Measurements from ENCODE around the gene PRKD2. TPM values are rescaled to one million over a fixed set of nuclear protein-coding genes. Genes with fewer than 3 reads are reported as not detected.

PRKD2 gene
- total RNA-seq, 1 donor from 2014 or later: 69.3 TPM

DNA sequence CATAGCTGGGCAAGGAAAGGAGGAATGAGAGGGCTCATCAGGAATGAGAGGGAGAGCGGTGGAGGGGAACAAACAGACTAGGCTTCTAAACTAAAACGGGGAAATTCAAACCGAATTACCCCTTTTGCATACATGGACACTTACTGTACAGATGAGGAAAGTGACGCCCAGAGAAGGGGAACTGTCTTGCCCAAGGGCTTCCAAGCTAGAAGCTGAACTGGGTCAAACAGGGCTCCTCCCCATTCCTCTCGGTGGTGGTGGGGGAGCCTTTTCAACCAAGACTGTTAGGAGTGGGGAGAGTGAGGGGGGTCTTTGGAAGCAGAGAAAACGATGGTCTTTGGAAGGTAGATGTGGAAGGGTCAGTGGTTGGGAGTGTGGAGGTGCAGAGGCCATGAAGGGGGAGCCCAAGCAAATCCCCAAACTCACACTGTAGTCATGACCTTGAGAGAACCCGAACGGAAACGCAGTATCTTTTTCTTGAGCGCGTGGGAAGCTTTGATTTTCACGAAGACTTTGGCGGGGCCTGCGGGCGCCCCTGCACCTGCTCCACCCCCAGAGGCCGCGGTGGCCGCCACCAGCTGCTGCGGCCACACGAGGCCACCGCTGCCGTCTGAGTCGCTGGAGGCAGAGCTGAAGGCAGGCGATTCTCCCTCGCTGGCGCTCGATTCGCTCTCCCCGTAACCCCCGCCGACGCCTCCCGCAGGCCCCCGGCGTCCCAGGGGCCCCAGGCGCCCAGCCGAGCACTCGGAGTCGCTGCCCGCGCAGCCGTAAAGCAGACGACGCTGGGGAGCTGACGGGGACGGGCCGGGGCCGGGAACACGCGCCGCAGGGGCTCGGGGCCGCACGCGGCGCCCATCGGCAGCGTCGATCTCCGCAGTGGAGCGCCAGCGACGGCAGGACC, 68.6 kb downstream of the PRKD2 start:
- Mint-ChIP-seq H3K36me3 (ENCODE audit: insufficient read depth) (peaks cover 10% of the 10 kb centered on the region), H3K27me3 (peaks cover 59% of the 10 kb centered on the region), H3K4me1 (ENCODE audit: low read depth) (no peaks in the 10 kb centered on the region), H3K9me3 (ENCODE audit: low read depth) (peaks cover 6% of the 10 kb centered on the region), H3K27ac (peak overlapping the region; percentile 67), H3K4me3 (ENCODE audit: low read depth) (no peak overlapping the region)
- no peak for DNase-seq (ENCODE audit: low spot score, unreplicated experiment)
- TF ChIP-seq, protein P1, sequence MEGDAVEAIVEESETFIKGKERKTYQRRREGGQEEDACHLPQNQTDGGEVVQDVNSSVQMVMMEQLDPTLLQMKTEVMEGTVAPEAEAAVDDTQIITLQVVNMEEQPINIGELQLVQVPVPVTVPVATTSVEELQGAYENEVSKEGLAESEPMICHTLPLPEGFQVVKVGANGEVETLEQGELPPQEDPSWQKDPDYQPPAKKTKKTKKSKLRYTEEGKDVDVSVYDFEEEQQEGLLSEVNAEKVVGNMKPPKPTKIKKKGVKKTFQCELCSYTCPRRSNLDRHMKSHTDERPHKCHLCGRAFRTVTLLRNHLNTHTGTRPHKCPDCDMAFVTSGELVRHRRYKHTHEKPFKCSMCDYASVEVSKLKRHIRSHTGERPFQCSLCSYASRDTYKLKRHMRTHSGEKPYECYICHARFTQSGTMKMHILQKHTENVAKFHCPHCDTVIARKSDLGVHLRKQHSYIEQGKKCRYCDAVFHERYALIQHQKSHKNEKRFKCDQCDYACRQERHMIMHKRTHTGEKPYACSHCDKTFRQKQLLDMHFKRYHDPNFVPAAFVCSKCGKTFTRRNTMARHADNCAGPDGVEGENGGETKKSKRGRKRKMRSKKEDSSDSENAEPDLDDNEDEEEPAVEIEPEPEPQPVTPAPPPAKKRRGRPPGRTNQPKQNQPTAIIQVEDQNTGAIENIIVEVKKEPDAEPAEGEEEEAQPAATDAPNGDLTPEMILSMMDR (IDR thresholded peaks at IDR 0.05; ENCODE audit: unreplicated experiment): no peak

DNA sequence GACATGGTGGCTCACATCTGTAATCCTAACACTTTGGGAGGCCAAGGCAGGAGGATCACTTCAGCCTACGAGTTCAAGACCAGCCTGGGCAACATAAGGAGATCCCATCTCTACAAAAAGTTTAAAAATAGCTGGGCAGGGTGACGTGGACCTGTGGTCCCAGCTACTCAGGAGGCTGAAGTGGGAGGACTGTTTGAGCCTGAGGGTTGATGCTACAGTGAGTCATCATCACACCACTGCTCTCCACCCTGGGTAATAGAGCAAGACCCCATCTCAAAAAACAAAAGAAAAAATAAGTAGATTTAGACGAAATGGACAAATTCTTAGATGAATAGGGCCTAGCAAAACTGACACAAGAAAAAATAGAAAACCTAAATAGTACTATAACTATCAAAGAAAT, 70.5 kb downstream of the PRKD2 start:
- Mint-ChIP-seq H3K27me3 (peaks cover 63% of the 10 kb centered on the region), H3K9me3 (ENCODE audit: low read depth) (peaks cover 6% of the 10 kb centered on the region), H3K36me3 (ENCODE audit: insufficient read depth) (peaks cover 10% of the 10 kb centered on the region), H3K4me3 (ENCODE audit: low read depth) (no peak overlapping the region), H3K27ac (no peak overlapping the region), H3K4me1 (ENCODE audit: low read depth) (no peaks in the 10 kb centered on the region)
- TF ChIP-seq, protein P1 (IDR thresholded peaks at IDR 0.05; ENCODE audit: unreplicated experiment): no peak
- no peak for DNase-seq (ENCODE audit: low spot score, unreplicated experiment)

DNA sequence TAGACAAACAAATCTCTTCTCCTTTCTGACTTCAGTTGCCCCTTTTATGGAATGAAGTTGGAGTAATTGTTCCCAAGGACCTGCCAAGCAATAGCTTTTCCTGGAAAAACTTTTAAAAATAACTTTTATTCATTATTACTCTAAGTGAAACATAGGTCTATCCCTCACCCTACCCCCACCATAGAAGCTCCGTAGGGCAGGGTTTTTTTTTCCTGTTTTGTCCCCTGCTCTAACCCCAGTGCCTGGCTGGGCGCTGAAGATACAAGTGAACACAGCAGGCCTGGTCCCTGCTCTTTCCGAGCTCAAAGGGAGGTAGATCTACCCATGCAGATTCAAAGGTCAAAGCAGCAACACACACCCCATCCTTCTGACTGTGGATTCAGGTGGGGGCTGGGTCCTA, 72.2 kb downstream of the PRKD2 start:
- DNase-seq (ENCODE audit: low spot score, unreplicated experiment): no peak
- H3K4me3 Mint-ChIP-seq (ENCODE audit: low read depth): no peak overlapping the region
- H3K27ac Mint-ChIP-seq: no peak overlapping the region
- H3K4me1 Mint-ChIP-seq (ENCODE audit: low read depth): no peaks in the 10 kb centered on the region
- TF ChIP-seq, protein P1 (IDR thresholded peaks at IDR 0.05; ENCODE audit: unreplicated experiment): no peak
- peaks cover 63% of the 10 kb centered on the region for H3K27me3 Mint-ChIP-seq
- H3K36me3 Mint-ChIP-seq (ENCODE audit: insufficient read depth): peaks cover 6% of the 10 kb centered on the region
- peaks cover 6% of the 10 kb centered on the region for H3K9me3 Mint-ChIP-seq (ENCODE audit: low read depth)

DNA sequence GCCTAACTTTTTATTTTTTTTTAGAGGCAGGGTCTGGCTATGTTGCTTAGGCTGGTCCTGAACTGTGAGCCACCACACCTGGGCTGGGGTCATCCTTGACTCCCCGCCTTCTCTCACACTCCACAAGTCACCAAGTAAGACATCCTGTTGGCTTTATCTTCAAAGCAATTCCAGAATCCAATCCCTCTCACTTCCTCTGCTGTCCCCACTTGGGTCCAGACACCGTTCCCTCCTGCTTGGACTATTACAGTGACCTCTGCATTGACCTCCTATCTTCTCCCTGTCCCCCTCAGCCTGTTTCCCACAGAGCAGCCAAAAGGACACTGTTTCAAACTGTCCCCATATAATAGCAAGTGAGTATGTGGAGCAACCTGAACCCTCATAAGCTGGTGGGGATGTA, 76.3 kb downstream of the PRKD2 start:
- Mint-ChIP-seq H3K27ac (no peak overlapping the region), H3K4me3 (ENCODE audit: low read depth) (no peak overlapping the region), H3K4me1 (ENCODE audit: low read depth) (no peaks in the 10 kb centered on the region), H3K9me3 (ENCODE audit: low read depth) (no peaks in the 10 kb centered on the region), H3K27me3 (peaks cover 42% of the 10 kb centered on the region), H3K36me3 (ENCODE audit: insufficient read depth) (no peaks in the 10 kb centered on the region)
- no peak for DNase-seq (ENCODE audit: low spot score, unreplicated experiment)
- TF ChIP-seq, protein P1 (IDR thresholded peaks at IDR 0.05; ENCODE audit: unreplicated experiment): no peak

DNA sequence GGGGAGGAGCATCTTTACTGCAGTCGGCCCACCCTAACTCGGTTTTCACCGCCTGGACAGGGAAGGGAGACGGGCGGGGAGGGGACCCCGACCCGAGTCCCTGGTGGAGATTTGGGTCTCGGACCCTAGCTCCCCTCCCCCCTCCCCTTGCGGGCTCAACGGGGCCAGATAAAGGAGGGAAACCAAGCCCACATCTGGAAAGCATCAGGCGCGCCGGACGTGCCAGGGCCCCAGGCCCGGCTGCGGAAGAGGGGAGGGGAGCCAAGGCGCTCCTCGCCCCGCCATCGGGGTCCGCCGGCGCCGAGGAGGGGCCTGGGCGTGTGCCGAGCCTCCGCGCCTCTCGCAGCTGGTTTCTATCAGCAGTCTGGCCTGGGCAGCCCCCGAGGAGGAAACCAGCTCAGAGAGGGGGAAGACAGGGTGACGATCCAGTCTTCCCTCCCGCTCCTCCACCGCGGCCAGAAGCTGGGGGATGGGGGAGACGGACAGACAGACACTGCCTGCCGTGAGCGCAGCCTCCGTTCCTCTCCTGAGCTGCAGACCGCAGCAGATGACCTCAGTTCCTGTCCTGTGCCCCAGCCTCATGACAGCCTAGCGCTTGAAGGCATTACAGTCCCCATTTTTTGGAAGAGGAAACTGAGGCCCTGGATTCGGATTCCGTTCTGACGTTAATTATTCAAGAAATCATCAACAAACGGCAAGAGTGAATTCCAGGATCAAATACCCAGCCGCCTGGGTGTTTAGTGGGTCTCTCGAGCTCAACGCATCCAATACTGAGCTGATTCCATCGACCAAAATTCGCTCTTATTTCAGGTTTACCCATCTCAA, 77.3 kb downstream of the PRKD2 start:
- Mint-ChIP-seq H3K27me3 (peaks cover 40% of the 10 kb centered on the region), H3K4me3 (ENCODE audit: low read depth) (peak overlapping the region; percentile 39)
- DNase-seq (ENCODE audit: low spot score, unreplicated experiment): no peak

More for the DNA sequence above, 77.3 kb downstream of the PRKD2 start:
- Mint-ChIP-seq H3K36me3 (ENCODE audit: insufficient read depth) (no peaks in the 10 kb centered on the region), H3K27ac (no peak overlapping the region), H3K9me3 (ENCODE audit: low read depth) (no peaks in the 10 kb centered on the region), H3K4me1 (ENCODE audit: low read depth) (no peaks in the 10 kb centered on the region)
- TF ChIP-seq, protein P1 (IDR thresholded peaks at IDR 0.05; ENCODE audit: unreplicated experiment): no peak
